Mucosa of rectum (tissue), 2 donors: ENCODE data around the gene RPL13A.

Experiments used
- H3K27ac ChIP-seq, 2 donors: one replicate each; pipeline ENCODE4 v1.7.0; 2013; ENCODE audit warnings: inconsistent platforms in 2 of 2, low read depth in 2 of 2, low read length in 2 of 2
- H3K27me3 ChIP-seq, 2 donors: one replicate each; pipeline ENCODE4 v1.7.0; 2013; ENCODE audit warnings: low read length in 2 of 2; ENCODE audit not compliant: control insufficient read depth in 2 of 2, insufficient read depth in 2 of 2
- H3K36me3 ChIP-seq, 2 donors: one replicate each; pipeline ENCODE4 v1.7.0; 2013; ENCODE audit warnings: low read length in 2 of 2; ENCODE audit not compliant: control insufficient read depth in 2 of 2, insufficient read depth in 2 of 2
- H3K4me1 ChIP-seq, 2 donors: one replicate each; pipeline ENCODE4 v1.7.0; 2013; ENCODE audit warnings: low read length in 2 of 2, mild to moderate bottlenecking in 1 of 2; ENCODE audit not compliant: control insufficient read depth in 2 of 2, insufficient read depth in 2 of 2
- H3K4me3 ChIP-seq, 2 donors: one replicate each; pipeline ENCODE4 v1.7.0; 2013; ENCODE audit warnings: low read length in 2 of 2
- H3K9ac ChIP-seq, 2 donors: one replicate each; pipeline ENCODE4 v1.7.0; 2013; ENCODE audit warnings: low read length in 2 of 2, low read depth in 1 of 2, mild to moderate bottlenecking in 1 of 2
- H3K9me3 ChIP-seq, 2 donors: one replicate each; pipeline ENCODE4 v1.7.0; 2013; ENCODE audit warnings: low read length in 2 of 2; ENCODE audit not compliant: control insufficient read depth in 2 of 2
- donor health status: healthy.
- donor health status: Normal muscosa, but diverticular disease.

RPL13A gene

DNA sequence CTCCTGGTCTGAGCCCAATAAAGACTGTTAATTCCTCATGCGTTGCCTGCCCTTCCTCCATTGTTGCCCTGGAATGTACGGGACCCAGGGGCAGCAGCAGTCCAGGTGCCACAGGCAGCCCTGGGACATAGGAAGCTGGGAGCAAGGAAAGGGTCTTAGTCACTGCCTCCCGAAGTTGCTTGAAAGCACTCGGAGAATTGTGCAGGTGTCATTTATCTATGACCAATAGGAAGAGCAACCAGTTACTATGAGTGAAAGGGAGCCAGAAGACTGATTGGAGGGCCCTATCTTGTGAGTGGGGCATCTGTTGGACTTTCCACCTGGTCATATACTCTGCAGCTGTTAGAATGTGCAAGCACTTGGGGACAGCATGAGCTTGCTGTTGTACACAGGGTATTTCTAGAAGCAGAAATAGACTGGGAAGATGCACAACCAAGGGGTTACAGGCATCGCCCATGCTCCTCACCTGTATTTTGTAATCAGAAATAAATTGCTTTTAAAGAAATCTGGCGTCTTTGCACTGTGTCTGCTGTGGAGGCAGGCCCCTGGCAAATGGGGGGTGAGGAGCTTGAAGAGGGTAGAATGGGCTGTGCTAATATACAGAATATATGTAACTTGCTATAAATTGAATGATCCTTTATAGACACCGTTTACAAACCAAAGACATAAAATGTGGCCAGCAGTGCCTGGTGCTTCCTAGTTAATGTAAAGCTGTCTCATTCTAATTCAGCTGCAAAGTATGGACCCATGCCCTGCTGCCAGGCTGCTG, 4.6 kb downstream of the RPL13A start:
- peaks cover 20 to 26% of the 10 kb centered on the region in 2 donors for H3K4me1 ChIP-seq
- no peak overlapping the region for H3K9ac ChIP-seq
- no peaks in the 10 kb centered on the region for H3K27me3 ChIP-seq
- H3K27ac ChIP-seq, result peak overlapping the region in 1 of 2 donors; percentile 16
- peaks cover 36 to 39% of the 10 kb centered on the region in 2 donors for H3K36me3 ChIP-seq
- H3K9me3 ChIP-seq, result no peaks in the 10 kb centered on the region
- H3K4me3 ChIP-seq, result no peak overlapping the region

DNA sequence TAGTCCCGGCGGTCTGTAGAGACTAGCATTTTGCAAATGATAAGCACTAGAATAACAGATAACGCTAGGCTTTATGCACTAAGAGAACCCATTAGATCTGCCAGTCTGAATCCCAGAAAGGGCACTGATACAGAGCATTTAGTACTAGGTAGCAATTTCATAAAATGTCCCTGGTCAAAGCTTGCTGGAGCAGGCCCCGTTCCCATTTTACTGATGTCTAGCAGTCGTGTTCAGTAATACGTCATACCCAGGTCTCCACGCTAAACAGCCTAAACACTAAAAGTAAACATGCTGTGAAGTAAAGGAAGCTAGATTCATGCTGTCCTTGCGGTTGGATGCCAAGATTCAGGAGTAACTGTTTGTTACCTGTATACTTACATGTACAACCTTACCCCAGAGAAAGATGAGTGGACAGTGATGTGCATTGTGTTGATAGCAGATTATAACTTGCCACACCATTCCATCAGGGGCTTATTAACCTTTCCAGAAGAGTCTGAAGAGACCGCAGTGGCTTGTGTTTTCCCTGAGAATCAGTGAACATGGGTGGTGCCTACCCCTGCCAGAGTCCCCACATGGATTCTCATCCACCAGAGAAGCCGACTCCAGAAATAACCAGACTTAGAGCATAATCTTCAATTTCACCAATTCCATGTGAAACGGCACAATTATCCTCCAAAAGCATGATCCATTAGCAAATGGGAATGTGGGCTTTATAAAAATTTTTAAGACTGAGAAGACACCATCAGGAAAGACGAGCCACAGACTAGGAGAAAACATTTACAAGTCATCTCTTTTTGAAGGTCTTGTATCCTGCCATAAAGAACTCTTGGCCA, 5.4 kb downstream of the RPL13A start:
- peaks cover 42 to 45% of the 10 kb centered on the region in 2 donors for H3K36me3 ChIP-seq
- H3K4me3 ChIP-seq, result no peak overlapping the region
- H3K9ac ChIP-seq, result no peak overlapping the region
- no peaks in the 10 kb centered on the region for H3K9me3 ChIP-seq
- H3K27me3 ChIP-seq, result no peaks in the 10 kb centered on the region
- peak overlapping the region in 1 of 2 donors; percentile 16 for H3K27ac ChIP-seq
- peaks cover 28 to 33% of the 10 kb centered on the region in 2 donors for H3K4me1 ChIP-seq

DNA sequence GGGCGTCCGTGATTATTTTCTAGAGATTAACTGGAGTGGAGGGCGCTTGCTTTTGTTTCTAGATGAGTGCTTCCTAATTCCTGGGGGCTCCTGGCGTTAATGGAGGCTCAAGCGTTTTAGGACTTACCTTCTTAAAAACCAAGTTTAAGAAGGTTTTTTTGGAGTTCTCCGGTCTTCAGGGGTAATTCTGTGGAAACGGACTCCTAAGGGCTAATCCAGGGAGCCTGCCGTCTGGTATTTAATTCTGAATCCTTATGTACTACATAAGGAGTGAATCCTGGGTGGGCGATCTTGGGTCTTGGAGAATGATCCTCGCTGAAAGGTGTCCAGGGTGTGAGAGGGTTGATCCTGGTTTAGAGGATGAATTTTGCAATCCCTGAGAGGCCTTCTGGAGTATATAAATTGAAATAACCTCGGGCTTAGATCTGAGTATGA, 9.2 kb downstream of the RPL13A start:
- Histone ChIP-seq H3K27ac (peak overlapping the region; percentile 90 to 97), H3K27me3 (no peaks in the 10 kb centered on the region), H3K4me1 (peaks cover 33 to 41% of the 10 kb centered on the region in 2 donors), H3K36me3 (peaks cover 39 to 41% of the 10 kb centered on the region in 2 donors), H3K9me3 (no peaks in the 10 kb centered on the region), H3K4me3 (peak overlapping the region; percentile 84 to 94), H3K9ac (peak overlapping the region; percentile 95 to 100)

DNA sequence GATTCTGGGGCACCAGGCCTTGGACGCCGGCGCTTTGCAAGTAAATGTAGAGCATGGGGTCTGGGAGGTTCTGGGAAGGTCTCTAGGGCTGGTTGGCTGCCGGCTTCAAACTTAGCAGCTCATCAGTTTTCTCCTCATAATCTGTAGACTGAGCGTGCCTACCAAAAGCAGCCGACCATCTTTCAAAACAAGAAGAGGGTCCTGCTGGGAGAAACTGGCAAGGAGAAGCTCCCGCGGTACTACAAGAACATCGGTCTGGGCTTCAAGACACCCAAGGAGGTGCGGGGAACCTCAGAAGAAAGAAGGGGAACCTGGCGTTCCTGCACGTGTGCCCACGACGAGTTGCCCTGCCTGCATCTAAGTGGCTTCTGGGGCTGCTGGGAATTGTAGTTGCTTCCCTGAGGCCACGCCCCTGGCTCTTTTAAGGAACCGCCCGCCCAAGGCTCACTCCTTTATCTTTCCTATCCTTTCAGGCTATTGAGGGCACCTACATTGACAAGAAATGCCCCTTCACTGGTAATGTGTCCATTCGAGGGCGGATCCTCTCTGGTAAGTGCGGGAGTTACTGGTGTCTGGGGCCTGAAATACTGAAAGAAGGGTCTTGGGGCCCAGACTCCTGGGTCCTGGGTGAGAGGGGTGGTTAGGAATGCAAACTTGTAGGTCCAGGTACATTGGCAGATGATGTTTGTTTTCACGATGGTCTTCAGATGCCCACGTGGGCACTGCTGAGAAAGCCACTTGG, 9.8 kb downstream of the RPL13A start:
- Histone ChIP-seq H3K27ac (peak overlapping the region; percentile 90 to 97), H3K4me3 (peak overlapping the region; percentile 84 to 94), H3K9me3 (no peaks in the 10 kb centered on the region), H3K27me3 (no peaks in the 10 kb centered on the region), H3K9ac (peak overlapping the region; percentile 95 to 100), H3K4me1 (peaks cover 33 to 41% of the 10 kb centered on the region in 2 donors), H3K36me3 (peaks cover 33 to 35% of the 10 kb centered on the region in 2 donors)

DNA sequence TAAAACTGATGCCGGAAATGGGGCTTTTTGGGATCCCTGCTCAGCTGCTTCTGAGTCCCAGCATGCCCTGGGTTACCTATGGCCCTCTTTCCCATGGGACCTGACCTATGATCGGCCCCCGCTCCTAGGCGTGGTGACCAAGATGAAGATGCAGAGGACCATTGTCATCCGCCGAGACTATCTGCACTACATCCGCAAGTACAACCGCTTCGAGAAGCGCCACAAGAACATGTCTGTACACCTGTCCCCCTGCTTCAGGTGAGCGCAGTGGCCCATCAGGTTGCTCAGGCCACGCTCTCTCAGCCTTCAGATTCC, 10.3 kb downstream of the RPL13A start:
- Histone ChIP-seq H3K27me3 (no peaks in the 10 kb centered on the region), H3K4me3 (peak overlapping the region; percentile 84 to 94), H3K9me3 (no peaks in the 10 kb centered on the region), H3K9ac (peak overlapping the region; percentile 95 to 100), H3K4me1 (peaks cover 33 to 41% of the 10 kb centered on the region in 2 donors), H3K27ac (peak overlapping the region in 1 of 2 donors; percentile 97), H3K36me3 (peaks cover 28 to 30% of the 10 kb centered on the region in 2 donors)

DNA sequence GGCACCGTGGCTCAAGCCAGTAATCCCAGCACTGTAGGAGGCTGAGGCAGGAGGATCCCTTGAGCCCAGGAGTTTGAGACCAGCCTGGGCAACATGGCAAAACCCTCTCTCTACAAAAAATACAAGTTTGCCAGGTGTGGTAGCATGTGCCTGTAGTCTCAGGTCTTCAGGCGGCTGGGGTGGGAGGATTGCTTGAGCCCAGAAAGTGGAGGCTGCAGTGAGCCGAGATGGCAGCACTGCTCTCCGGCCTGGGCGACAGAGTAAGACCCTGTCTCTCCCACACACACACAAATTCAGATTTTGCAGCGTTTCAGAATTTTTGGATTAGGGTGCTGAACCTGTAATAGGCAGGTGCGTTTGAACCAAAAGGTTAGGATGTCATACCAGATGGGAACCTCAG, 11.1 kb downstream of the RPL13A start:
- H3K27ac ChIP-seq, result peak overlapping the region in 1 of 2 donors; percentile 87
- H3K4me3 ChIP-seq, result peak overlapping the region in 1 of 2 donors; percentile 94
- no peak overlapping the region for H3K9ac ChIP-seq
- H3K27me3 ChIP-seq, result no peaks in the 10 kb centered on the region
- H3K36me3 ChIP-seq, result peaks cover 26 to 28% of the 10 kb centered on the region in 2 donors
- no peaks in the 10 kb centered on the region for H3K9me3 ChIP-seq
- H3K4me1 ChIP-seq, result peaks cover 33 to 41% of the 10 kb centered on the region in 2 donors

DNA sequence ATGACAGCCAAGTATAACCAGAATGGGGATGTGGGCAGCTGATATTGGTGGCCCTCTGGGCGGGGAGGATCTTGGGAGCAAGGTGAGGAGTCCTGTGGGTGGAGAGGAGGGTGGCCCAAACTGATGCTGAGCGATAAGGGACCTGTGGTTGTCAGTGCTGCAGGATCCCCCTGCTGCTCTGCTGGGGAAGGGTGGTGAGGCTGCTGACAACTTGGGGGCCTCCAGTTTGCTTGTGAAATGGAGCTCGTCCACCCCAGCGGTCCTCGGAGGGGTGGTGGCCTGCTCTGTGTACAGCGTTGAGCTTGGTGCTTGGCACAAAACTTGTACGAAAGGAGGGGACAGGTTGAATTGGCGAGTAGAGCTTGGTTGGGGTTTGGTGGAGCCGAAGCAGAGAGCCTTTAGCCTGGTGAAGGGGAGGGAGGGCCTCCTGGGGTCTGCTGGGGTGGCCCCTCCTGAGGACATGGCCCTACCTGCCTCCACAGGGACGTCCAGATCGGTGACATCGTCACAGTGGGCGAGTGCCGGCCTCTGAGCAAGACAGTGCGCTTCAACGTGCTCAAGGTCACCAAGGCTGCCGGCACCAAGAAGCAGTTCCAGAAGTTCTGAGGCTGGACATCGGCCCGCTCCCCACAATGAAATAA, 11.7 kb downstream of the RPL13A start:
- Histone ChIP-seq H3K9me3 (no peaks in the 10 kb centered on the region), H3K27ac (peak overlapping the region in 1 of 2 donors; percentile 87), H3K27me3 (no peaks in the 10 kb centered on the region), H3K4me3 (peak overlapping the region in 1 of 2 donors; percentile 72), H3K9ac (no peak overlapping the region), H3K4me1 (peaks cover 33 to 41% of the 10 kb centered on the region in 2 donors), H3K36me3 (peaks cover 26 to 28% of the 10 kb centered on the region in 2 donors)

DNA sequence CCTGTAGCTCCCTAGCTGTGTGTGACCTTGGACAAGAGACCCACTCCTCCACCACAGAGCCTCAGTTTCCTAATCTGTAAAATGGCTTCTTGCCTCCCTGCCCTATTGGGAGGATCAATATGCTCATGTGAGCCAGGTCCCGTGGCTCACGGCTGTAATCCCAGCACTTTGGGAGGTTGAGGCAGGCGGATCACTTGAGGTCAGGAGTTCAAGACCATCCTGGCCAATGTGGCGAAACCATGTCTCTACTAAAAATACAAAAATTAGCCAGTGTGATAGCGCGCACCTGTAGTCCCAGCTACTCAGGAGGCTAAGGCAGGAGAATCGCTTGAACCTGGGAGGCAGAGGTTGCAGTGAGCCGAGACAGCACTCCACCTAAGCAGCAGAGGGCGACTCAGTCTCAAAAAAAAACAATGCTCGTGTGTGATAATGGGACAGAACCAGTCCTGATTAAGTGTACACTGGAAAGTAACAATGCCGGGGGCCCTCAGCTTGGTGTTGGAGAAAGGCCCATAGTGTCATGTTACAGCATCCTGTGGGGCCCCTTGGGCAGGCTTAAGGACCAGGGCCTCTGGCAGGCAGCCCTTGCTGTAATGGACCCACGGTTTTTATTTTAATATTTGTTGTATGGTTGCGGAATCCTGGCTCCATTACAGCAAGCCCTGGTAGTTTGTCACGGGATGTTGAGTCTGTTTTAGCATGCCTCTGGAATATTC, 15.6 kb downstream of the RPL13A start:
- Histone ChIP-seq H3K4me3 (no peak overlapping the region), H3K27me3 (no peaks in the 10 kb centered on the region), H3K4me1 (peaks cover 17 to 24% of the 10 kb centered on the region in 2 donors), H3K36me3 (peaks cover 18 to 19% of the 10 kb centered on the region in 2 donors), H3K27ac (no peak overlapping the region), H3K9me3 (no peaks in the 10 kb centered on the region), H3K9ac (peak overlapping the region in 1 of 2 donors; percentile 20)

DNA sequence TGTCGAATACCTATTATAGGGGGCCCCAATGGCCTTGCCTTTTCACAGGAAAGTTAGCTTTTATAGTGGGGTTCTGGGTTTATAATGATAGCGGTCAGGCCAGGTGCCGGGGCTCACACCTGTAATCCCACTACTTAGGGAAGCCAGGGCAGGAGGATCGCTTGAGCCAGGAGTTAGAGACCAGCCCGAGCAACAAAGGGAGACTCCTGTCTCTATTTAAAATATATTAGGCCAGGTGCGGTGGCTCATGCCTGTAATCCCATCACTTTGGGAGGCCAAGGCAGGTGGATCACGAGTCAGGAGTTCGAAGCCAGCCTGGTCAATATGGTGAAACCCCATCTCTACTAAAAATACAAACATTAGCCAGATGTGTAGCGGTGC, 16.2 kb downstream of the RPL13A start:
- Histone ChIP-seq H3K4me3 (no peak overlapping the region), H3K9me3 (no peaks in the 10 kb centered on the region), H3K36me3 (peaks cover 12 to 14% of the 10 kb centered on the region in 2 donors), H3K27me3 (no peaks in the 10 kb centered on the region), H3K4me1 (peaks cover 12 to 18% of the 10 kb centered on the region in 2 donors), H3K27ac (no peak overlapping the region), H3K9ac (no peak overlapping the region)
